ENCODE results near the gene HIVEP2. TPM values are rescaled to one million over a fixed set of nuclear protein-coding genes. Genes with fewer than 3 reads are reported as not detected.

The HIVEP2 gene
- total RNA-seq, 1 experiment from 2014 or later: 1.8 TPM

DNA sequence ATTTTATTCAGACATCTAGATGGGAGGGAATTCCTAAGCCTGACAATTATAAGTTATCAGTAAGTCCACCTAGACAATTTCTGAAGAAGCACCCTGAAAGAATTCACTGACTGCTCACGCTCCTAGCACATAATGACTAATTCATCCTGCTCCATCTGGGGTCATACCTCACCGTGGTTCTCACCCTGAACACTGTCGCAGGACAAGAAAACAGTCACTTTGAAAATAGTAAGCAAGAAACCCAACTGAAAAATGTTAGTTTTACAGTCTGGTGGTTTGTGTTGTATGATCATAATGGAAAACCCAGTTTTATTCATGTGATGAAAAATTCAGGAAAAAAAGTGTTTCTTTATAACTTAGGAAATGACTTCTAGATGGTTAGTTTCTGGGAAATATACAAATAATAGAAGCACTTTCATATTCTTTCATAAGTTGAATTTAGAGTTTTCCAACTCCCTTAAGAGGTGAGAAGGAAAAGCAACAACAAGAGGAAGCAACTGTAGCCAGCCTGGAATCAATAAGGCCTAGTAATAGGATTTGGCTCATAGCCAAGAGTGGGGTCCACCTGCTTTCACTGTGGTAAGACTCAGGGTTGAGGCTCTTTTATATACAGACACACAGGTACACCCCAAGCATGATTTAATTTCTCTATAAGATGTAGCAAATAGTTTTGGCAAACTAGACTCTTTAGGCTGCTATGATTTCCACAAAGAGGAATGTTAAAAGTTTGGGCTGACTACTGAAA is 94.1 kb downstream of the HIVEP2 start:
- DNase-seq (ENCODE audit: low spot score): no peak
- in situ Hi-C loops (cut with HindIII; ENCODE audit: low sequenced_read_pairs): no loop called here

DNA sequence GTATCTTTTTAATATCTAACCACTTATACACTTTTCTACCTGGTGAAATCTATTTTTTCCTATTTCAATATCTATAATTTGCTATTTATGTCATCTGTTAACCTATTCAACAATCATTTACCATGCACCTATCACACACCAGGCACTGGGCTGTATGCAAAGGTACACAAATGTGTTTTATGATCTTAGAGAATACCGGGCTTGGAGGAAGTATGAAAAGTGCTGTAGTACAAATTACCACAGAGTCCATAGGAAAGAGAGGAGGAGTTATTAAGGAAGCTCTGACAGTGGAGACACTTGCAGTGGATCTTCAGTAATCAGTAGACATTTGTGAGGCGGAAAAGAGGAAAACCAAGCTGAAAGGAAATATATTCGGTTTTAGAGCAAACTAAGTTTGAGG is 96.0 kb downstream of the HIVEP2 start:
- in situ Hi-C loops (cut with HindIII; ENCODE audit: low sequenced_read_pairs): no loop called here
- DNase-seq (ENCODE audit: low spot score): no peak

DNA sequence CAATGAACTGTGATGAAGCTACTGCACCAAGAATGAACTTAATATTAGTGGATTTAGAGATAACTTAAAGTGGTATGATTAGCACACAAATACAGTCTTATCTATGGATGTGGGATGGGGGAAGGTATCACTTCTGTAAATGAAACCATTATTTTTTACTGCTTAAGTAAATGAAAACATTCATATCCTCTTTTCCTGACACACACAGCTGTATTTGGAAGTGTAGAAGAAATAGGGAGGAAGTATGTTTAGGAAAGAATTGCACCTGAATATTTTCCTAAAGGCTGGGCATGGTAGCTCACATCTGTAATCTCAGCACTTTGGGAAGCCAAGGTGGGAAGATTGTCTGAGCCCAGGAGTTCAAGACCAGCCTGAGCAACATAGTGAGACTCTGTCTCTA is 96.8 kb downstream of the HIVEP2 start:
- DNase-seq (ENCODE audit: low spot score): no peak
- in situ Hi-C loops (cut with HindIII; ENCODE audit: low sequenced_read_pairs): no loop called here

DNA sequence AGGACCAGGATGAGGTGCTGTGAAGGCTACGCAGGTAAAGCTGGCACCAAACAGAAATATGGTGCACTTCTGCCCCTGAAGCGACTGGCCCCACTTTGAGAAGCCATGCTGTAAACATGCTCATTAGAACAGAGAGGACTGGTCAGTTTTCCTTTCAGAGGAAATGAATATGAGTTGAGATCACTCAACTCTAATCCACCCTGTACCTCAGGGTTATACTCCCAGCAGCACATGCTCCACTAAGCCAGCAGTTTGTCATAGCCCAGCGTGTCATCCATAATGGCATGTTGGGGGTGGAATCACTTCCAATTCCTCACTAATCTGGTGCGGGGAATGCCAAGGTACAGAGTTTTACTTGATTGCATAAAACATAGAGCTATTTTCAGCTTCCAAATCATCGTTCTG is 98.1 kb downstream of the HIVEP2 start:
- in situ Hi-C loops (cut with HindIII; ENCODE audit: low sequenced_read_pairs): no loop called here
- peak; percentile 74 for DNase-seq (ENCODE audit: low spot score)

DNA sequence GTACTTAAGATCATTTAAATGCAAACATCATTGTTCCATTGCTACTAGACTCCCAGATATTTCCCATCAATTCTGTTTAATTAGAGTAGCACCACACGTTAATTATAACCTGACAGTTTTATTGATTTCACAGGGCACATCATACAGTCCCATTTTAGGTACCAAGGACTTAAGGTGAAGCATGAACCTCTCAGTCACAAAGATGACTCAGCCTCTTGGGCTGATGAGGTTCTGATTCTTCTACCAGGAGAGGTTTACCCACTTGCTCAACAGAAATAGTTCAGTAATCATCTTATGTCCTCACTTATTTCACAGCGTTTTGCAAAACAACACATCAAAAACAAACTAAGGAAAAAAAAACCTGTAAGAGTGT is 98.5 kb downstream of the HIVEP2 start:
- DNase-seq (ENCODE audit: low spot score): no peak
- in situ Hi-C loops (cut with HindIII; ENCODE audit: low sequenced_read_pairs): no loop called here

DNA sequence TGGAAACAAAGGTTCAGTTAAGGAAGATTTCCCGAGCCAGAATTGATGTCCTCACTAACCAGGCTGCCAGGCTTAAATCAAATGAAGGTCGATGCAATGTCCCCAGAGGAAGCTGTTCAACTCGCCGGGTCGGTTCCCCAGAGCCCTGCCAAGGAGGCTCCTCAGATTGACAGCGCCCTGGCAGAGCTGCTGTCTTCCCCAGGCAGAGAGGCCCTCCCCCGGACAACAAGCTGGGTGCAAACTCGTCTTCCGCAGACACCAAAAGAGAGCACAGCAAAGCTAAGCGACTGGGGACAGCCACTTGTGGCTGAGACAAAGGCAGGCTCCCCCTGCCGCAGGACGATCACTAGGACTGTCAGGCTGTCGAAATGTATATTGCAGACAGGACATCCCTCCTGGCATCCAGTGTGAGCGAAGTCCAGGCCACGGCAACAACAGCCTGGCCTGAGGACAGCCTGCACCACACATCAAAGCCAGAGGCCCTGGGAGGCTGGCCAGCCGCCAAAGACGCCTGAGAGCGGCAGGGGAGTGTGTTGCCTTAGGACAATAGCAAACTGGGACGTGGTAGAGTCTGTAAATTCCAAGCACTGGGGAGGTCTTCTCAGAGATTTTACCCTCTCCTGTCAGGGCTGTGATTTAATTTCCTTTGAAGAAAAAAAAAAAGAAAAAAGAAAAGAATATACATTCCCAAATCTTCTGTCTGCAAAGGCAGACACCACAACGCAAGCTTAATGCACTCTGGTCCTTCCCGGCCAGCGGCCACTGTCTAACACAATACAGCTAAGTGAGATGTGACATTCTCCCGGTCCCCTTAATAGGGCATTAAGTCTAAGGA is 99.1 kb downstream of the HIVEP2 start:
- in situ Hi-C loops (cut with HindIII; ENCODE audit: low sequenced_read_pairs): no loop called here
- DNase-seq (ENCODE audit: low spot score): peak; percentile 93

DNA sequence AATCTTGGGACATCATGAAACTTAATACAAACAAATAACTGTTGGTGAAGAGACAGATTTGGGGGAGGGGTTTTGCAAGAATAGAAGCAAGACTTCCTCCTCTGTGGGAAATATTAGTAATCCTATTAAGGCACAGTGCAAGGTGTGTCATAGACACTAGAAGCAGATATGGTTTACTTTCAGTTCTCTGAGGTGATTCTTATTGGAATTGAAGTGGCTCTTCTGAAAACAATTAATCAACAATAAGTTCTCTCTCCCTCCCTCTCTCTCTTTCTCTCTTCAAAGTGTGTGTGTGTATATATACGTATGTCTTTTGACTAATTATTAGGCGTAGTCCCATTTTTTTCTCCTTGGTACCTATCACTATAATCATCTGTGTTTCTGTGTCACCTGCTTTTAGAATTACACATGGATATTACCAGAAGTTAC is 99.8 kb downstream of the HIVEP2 start:
- no peak for DNase-seq (ENCODE audit: low spot score)
- in situ Hi-C loops (cut with HindIII; ENCODE audit: low sequenced_read_pairs): no loop called here

DNA sequence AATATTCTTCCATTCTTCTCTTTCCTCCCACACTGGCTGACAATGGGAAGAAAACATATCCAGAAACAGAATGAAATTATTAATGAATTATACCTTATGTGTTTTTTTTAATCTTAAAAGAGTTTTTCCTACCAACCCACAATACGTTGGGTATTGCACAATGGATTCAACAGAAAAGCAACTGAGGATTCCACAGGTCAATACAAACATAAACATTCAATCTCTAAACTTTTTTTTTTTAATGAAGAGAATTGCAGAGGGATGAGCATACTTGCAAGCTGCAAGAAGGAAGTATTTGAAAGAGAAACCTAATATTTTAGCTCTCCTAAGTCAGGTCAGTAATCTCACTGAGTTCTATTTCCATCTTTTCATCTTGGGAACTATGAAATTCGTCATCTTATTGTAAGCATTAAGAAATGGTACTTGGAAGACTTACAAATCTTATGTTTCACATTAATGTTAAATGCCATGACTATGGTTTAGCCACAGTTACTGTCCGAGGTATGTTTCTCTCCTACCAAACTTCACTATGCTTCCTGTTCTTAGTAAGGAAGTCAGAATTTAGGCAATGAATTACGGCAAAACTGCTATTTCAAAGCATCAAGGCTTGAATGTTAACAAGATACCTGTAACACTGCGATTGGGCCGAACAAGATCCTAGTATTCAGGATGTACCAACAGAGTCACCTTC is 100.8 kb downstream of the HIVEP2 start:
- in situ Hi-C loops (cut with HindIII; ENCODE audit: low sequenced_read_pairs): no loop called here
- no peak for DNase-seq (ENCODE audit: low spot score)

DNA sequence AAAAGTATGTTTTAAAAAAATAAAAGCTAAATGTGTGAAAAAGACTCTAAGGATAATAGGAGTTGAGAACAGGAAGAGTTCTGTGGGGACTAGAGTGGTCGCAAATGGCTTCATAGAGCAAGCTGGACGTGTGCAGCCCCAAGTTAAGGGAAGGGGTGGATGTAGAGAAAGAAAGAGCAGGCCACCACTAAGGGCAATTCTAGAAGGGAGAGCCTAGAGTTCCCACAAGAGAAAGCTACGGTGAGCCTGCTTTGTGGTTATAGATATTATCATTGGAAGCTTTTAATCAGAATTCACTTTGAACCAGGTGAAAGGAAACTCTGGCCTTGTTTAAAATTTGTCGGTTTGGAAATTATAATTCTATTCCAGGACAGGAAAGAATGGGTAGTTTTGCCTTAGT is 101.6 kb downstream of the HIVEP2 start:
- in situ Hi-C loops (cut with HindIII; ENCODE audit: low sequenced_read_pairs): no loop called here
- no peak for DNase-seq (ENCODE audit: low spot score)

DNA sequence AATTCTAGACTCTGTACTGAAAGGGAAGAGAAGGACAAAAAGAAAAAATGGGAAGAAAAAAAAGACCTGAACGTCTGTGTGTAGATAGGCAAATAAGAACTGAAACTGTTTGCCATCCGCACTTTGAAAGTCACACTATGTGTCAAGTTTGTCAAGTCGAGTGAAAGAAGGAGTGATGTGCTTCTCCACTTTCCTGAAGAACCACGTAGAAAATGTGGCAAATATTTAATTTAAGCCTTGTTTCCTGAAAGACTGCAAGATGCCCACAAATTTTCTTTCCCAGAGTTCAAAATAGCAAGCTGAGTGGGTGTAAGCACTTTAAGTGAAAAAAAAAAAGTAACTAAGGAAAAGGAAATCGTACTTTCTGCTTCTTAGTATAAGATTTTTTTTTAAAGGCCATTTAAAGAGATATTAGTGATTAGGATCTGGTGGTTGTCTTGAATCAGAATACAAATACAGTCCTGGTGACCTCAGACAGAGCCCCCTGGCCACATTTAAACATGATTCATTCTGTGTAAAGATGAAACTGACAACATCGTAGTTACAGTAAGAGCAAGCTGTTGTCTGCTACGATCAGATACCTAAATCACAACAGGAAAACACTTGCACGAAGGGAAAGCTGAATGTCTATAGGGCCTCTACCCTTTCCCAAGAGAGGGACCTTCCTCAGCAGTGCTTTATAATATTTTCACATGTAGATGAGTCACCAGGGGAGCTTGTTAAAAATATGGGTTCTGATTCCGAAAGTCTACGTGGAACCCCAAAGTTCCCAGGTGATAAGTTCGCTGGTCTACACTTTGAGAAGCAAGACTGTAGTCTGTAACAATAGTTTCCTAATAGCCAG is 102.3 kb downstream of the HIVEP2 start:
- DNase-seq (ENCODE audit: low spot score): no peak
- in situ Hi-C loops (cut with HindIII; ENCODE audit: low sequenced_read_pairs): no loop called here

DNA sequence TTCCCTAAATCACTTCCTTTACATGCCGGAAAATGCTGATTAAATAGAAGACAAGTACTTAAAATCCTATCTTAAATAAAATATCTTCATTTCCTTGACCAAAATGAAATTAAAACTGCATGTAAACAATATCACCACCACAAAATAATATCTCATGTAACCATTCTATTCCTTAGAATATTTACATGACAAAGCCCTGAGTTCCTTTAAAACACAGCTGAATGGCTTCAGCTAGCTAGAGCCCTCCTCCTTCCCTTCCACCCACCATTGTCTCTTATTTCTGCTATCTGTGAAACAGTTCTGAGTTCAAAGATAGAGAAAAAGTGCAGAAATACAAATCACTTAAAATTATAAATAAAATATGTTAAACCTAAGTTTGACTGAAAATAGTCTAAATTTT is 103.1 kb downstream of the HIVEP2 start:
- in situ Hi-C loops (cut with HindIII; ENCODE audit: low sequenced_read_pairs): no loop called here
- no peak for DNase-seq (ENCODE audit: low spot score)

DNA sequence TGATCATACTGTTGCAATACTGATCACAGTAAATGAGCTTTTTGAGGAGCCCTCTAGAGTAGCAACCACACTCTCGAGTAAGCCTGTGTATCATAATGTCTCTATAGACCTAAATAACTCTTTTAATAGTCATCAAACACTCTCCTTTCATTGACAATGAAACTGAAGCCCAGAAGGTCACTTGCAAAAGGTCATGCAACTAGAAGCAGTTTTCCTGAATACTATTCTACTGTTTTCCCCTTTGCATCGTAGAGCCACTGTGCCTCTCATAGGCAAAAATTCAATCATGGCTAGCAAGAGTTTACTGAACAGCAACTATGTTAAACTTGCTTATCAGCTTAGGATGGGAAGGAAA is 105.3 kb downstream of the HIVEP2 start:
- DNase-seq (ENCODE audit: low spot score): no peak
- in situ Hi-C loops (cut with HindIII; ENCODE audit: low sequenced_read_pairs): no loop called here

DNA sequence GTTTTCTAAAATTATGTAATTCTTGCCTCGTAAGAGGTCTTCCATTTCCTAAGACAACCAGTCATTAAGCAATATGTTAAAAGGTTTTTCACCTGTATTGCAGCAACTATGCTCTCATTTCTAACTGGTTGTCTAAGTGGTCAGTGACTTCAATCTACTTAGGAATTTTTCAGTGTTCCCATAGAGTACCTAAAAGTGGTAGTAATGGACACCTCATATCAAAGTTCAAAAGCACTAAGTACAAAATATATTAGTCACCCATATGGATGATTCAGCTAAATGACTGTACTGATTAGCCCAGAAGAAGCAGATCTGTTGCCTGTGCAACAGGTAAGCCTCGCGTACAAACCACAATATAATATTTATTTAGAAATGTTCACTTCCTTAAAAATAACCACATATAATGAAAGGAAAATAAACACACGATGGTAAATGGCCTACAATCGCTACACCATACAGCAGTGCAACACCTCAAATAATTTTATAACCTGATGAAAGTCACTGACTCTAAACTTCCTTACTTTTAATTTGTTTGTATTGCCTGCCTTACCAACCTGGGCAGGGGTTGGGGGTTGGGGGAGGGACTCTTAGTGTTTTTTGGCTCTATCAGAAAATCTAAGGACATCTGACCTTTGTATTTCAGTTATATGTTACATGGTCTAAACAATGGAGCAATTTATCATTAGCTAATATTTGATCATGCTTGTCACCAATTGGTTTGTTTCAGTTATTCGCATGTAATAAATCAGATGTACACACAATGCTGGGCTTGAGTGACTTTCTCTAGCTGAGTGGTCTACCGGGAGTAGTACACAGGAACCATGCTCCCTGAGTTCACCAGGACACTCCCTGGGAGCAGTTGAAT is 105.9 kb downstream of the HIVEP2 start:
- in situ Hi-C loops (cut with HindIII; ENCODE audit: low sequenced_read_pairs): no loop called here
- no peak for DNase-seq (ENCODE audit: low spot score)

DNA sequence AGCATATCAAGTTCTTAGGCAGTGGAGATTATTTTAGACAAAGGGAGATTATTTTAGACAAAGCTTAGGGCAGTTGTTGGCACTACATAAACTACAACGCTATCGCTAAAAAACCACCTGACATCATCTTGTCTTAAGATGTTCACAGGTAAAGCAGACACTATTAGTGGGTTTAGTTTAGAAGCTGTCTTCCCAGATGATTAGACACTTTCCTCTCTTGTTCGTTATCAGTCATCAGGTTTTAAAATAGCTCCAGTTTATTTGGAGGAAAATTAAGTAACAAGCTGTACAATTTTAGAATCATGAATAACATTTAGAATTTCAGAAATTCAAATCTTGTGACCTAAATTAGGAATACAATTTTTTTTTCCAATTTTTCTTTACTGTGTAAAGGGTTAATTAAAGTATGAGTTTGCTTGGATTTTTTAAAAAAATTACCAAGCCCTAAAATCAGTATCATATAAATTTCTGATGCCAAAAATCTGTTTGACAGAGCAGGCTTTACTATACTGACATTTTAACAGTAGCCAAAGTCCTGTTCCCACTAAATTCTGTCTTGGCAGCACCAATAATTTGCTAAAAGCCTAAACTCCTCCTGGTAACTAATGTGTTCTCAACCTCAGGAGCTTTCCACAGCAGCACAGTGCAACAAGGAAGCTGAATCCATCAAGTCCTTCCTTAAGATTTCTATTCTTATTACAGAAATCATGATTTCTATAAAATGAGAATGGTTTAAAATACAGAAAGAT is 109.0 kb downstream of the HIVEP2 start:
- in situ Hi-C loops (cut with HindIII; ENCODE audit: low sequenced_read_pairs): no loop called here

DNA sequence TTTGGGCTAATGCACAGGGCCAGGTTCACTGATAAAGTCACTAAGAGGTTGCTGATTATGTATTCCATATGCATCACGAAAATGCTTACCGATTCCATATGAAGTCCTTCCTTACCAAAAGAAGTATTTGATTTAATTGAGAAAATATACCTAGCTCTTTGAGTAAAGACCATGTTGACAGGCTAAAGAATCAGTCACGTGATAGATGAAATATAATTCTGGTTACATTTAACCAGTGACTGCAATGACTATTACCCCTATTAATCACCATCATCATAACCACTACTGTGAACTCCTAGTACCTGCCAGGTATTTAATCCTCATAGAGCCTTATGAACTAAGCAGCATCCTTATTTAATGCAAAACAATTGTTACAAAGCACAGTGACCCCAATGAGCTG is 110.1 kb downstream of the HIVEP2 start:
- in situ Hi-C loops (cut with HindIII; ENCODE audit: low sequenced_read_pairs): no loop called here
- no peak for DNase-seq (ENCODE audit: low spot score)

More for the DNA sequence above, 109.0 kb downstream of the HIVEP2 start:
- peak; percentile 54 for DNase-seq (ENCODE audit: low spot score)

DNA sequence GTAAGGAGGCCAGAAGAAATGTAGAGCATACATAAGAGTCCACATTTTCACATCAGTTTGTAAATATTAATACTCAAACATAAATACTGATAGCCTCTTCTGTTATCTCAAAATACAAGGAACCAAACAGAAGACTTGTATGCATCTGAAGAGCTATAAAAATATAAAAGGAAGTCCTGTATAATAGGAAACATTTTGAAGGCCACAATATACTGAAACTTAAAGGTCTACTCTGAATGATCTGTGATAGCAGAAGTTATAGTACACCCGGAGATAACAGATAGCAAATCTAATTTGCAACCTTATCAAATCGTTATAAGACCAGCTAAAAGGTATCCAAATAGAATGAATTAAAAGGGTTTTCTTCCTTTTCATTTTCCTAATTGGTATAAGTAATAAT is 111.2 kb downstream of the HIVEP2 start:
- in situ Hi-C loops (cut with HindIII; ENCODE audit: low sequenced_read_pairs): no loop called here
- DNase-seq (ENCODE audit: low spot score): no peak

DNA sequence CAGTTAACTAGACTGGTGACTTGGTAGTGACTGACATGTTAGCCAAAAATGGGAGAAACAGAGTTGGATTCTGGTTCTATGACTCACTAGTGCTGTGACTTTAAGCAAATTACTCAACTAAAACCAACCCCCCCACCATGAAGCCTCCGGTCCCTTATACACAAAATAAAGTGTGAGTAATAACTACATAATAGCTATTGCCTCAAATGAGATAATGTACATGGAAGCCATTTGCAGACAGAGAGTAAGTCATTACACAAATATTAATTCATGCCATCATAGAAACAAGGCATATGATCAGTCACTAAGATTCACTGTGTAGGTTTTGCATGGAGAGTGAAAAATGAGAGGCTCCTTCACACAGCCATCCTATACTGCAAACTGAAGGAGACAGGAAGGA is 111.9 kb downstream of the HIVEP2 start:
- in situ Hi-C loops (cut with HindIII; ENCODE audit: low sequenced_read_pairs): no loop called here
- DNase-seq (ENCODE audit: low spot score): no peak

DNA sequence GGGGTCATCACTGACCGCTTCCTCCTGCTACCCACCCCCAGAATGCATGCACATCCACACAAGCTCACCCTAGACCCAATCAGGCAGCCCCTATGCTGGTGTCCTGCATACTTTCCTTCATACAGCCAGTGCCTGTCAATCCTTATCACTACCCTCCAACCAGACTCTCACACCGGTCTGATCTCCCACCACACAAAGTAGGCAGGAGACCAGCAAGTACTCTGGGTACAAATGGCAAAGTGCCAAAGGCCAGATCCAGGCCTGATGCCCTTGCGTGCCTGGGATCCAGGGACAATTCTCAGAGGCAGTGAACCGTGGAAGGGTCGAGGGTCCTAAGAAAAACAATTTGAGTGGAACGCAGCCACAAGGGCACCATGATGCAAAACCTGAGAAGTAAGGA is 114.2 kb downstream of the HIVEP2 start:
- DNase-seq (ENCODE audit: low spot score): no peak
- in situ Hi-C loops (cut with HindIII; ENCODE audit: low sequenced_read_pairs): no loop called here
